Heart left ventricle (tissue), 13 donors: Measurements from ENCODE around the gene TM2D1.
"Not testable (repeated sequence)": the region's sequence is repeated elsewhere in the genome, so short reads cannot be mapped to it uniquely, and the experiment has no call there.

Experiments
- POLR2A ChIP-seq, 2 donors: fragments of 450-650 bp; IDR thresholded peaks; one replicate each; pipeline ENCODE4 v1.6.1; 2017; ENCODE audit warnings: antibody characterized with exemption in 2 of 2, mild to moderate bottlenecking in 2 of 2, moderate library complexity in 2 of 2
- TF ChIP-seq, protein P1 (sequence below), 12 donors: fragments of 200-600 bp; sonication (generic) in 4 of 12; IDR thresholded peaks; one replicate each; pipeline versions ENCODE4 v1.5.0 to v1.8.0; 2018 to 2022; ENCODE audit warnings: antibody characterized with exemption in 12 of 12, mild to moderate bottlenecking in 5 of 12
- donor health status: ischemic (EF 13 %, LVEDD 7.1; RV severe dilation, severe dysfunction).
- donor health status: DM: no; HTN: yes; CAD: no.
- donor health status: DM: no; HTN: no; CAD: no.
- donor health status: ischemic (EF 25% LVEDD 6.9; RV normal size, moderate dysfunction).
- donor health status: ischemic (EF 25% LVEDD 5.7; RV mildly dilated, moderate dysfunction).
- donor health status: ischemic (EF 35%, LVEDD 5.7; RV mildly dilated, moderate dysfunction).
- donor health status: nonischemic (EF 11% LVEDD 7.7; RV severe dilation, severe dysfunction).
- donor health status: DM: yes; HTN: yes; CAD: no.
- donor health status: PGD.
- donor health status: ischemic (EF 29% LVEDD 5.4; RV normal size, mild dysfunction).
- donor health status: nonischemic (EF 23%, LVEDD 6.1; RV moderate dilation, normal function).

DNA sequence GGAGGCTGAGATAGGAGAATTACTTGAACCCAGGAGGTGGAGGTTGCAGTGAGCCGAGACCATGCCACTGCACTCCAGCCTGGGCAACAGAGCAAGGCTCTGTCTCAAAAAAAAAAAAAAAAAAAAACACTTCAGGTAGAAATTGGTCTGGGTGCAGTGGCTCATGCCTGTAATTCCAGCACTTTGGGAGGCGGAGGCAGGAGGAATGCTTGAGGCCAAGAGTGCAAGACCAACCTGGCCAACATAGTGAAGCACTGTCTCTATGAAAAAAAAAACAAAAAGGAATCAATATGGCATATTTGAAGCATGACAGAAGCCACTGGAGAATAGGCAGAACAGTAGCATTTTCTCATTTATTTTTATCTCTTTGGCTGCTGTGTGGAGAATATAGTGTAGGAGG is 48.1 kb downstream of the TM2D1 start:
- not testable (repeated sequence) for TF ChIP-seq POLR2A (IDR thresholded peaks at IDR 0.05)
- TF ChIP-seq, protein P1, sequence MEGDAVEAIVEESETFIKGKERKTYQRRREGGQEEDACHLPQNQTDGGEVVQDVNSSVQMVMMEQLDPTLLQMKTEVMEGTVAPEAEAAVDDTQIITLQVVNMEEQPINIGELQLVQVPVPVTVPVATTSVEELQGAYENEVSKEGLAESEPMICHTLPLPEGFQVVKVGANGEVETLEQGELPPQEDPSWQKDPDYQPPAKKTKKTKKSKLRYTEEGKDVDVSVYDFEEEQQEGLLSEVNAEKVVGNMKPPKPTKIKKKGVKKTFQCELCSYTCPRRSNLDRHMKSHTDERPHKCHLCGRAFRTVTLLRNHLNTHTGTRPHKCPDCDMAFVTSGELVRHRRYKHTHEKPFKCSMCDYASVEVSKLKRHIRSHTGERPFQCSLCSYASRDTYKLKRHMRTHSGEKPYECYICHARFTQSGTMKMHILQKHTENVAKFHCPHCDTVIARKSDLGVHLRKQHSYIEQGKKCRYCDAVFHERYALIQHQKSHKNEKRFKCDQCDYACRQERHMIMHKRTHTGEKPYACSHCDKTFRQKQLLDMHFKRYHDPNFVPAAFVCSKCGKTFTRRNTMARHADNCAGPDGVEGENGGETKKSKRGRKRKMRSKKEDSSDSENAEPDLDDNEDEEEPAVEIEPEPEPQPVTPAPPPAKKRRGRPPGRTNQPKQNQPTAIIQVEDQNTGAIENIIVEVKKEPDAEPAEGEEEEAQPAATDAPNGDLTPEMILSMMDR (IDR thresholded peaks at IDR 0.05), result not testable (repeated sequence)
